ENCODE measurements around the gene TCAF1.

TCAF1 gene

DNA sequence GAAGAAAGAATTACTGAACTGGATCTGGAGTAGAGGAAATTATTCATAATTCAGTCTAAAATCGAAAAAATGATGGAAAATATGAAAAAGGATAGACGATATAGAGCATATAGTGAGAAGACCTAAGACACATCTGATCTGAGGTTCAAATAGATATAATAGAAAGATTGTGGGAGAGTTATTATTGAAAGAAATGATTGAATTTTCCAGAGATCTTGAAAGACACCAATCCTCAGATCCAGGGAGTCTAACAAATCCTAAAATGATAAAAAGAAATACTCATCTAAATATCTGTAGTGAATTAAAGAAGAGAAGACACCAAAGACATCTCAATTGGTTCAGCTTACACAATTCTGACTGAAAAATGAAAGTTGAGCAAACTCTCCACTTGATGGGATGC is 12.9 kb downstream of the TCAF1 start:
- TF ChIP-seq, protein P1, sequence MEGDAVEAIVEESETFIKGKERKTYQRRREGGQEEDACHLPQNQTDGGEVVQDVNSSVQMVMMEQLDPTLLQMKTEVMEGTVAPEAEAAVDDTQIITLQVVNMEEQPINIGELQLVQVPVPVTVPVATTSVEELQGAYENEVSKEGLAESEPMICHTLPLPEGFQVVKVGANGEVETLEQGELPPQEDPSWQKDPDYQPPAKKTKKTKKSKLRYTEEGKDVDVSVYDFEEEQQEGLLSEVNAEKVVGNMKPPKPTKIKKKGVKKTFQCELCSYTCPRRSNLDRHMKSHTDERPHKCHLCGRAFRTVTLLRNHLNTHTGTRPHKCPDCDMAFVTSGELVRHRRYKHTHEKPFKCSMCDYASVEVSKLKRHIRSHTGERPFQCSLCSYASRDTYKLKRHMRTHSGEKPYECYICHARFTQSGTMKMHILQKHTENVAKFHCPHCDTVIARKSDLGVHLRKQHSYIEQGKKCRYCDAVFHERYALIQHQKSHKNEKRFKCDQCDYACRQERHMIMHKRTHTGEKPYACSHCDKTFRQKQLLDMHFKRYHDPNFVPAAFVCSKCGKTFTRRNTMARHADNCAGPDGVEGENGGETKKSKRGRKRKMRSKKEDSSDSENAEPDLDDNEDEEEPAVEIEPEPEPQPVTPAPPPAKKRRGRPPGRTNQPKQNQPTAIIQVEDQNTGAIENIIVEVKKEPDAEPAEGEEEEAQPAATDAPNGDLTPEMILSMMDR (IDR thresholded peaks at IDR 0.05; ENCODE audit: low read depth, low read length), result no peak
- no peak for DNase-seq (ENCODE audit: extremely low read depth, low read depth)

DNA sequence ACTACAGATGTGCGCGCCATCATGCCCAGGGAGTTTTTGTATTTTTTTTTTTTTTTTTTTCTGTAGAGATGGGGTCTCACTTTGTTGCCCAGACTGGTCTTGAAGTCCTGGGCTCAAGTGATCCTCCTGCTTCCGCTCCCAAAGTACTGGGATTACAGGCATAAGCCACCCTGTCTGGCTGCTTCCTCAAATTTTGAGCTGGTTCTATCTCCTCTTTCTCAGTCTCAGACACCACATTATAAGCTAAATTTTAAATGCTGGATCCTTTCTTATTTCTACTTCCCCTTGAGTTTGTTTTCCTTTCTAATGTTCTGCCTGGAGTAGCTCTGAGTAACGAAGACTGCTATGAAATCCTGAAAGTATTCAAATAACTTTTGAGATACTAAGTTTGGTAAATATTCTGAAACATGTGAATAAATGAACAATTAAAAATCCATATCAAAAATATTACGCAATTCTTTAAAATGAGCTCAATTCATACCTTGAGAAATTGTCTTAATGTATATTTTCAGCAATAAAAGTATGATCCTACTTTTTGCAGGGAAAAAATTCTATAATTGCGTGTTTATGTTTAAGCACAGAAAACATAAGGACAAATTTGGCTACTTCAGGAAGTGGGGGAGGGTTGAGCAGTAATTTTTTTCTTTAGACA is 15.0 kb downstream of the TCAF1 start:
- DNase-seq (ENCODE audit: extremely low read depth, low read depth), result no peak
- TF ChIP-seq, protein P1 (IDR thresholded peaks at IDR 0.05; ENCODE audit: low read depth, low read length), result no peak

DNA sequence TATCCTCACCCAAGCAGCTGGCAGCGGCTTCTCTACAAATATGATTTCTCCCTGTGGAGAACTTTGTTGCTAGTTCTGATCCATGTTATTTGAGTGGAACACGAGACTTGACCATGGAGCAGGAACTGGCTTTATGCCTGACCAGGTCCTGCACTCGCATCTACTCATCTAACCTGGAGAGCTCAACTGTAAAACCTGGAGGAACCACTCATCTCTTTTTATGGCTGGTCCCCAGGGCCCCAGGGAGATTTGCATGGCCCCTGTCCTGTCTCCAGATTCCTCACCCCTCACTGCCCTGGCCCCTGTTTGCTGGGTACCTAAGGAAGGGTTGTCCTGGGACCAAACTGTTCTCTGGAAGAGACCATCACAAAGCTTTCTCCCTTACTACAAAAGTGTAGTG is 16.0 kb downstream of the TCAF1 start:
- TF ChIP-seq, protein P1 (IDR thresholded peaks at IDR 0.05; ENCODE audit: low read depth, low read length), result no peak
- no peak for DNase-seq (ENCODE audit: extremely low read depth, low read depth)

DNA sequence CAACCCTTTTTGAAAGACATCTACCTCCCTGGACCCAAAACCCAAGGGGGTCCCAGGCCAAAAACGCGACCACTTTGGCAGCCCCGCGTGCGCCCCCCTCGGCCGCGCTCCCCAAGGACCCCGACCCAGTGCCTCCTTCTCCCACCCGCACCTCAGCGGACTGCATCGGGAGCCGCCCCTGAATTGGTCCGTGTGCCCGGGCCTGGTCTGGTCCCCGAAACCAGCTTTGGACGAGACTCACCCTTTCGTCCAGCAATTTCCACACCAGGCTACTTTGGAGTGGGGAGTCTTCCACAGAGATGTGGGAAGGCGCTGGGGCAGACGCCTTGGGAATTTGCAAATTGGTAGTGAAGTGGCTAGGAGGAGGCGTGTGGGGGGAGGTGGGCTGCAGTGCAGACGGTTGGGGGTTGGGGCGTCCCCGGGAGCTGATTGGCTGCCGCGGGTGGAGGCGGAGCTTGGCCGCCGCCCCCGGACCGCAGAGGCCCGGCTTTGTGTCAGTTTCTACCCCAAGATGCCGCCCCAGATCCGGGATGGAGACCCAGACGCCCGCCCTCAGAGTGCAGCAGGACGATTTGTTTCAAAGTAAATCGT is 16.9 kb downstream of the TCAF1 start:
- no peak for DNase-seq (ENCODE audit: extremely low read depth, low read depth)
- TF ChIP-seq, protein P1 (IDR thresholded peaks at IDR 0.05; ENCODE audit: low read depth, low read length), result no peak

DNA sequence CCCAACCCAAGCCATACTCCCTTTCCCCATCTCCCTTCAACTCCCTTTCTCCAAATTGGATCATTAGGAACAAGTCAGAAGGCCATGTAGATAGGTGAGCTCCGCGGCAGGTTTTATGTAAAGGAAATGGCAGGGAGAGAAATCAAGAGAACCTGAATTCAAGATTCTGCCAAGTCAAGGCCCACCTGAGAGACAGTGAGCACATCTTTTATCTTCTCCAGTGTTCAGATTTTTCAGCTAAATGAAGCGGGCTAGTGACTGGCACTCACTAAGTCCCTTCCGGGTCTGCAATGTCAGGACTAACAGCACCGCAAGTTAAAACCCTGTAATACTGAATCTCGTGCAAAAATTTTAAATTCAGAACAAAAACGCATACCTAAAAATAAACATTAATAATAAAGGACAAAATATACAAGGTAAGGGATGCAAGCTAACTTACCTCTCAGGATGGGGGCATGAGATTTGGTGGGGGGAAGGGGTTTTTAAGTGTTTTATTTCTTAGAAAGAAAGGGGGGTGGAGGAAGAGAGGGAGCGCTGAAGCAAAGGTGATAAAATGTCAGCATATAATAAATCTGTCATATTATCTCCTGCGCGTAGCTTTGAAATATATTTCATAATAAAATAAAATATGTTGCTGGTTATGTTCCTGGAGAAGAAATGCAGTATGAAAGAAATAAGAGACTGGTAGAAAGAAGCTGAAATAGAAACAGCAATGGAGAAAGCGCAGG is 17.6 kb downstream of the TCAF1 start:
- TF ChIP-seq, protein P1 (IDR thresholded peaks at IDR 0.05; ENCODE audit: low read depth, low read length), result no peak
- no peak for DNase-seq (ENCODE audit: extremely low read depth, low read depth)

DNA sequence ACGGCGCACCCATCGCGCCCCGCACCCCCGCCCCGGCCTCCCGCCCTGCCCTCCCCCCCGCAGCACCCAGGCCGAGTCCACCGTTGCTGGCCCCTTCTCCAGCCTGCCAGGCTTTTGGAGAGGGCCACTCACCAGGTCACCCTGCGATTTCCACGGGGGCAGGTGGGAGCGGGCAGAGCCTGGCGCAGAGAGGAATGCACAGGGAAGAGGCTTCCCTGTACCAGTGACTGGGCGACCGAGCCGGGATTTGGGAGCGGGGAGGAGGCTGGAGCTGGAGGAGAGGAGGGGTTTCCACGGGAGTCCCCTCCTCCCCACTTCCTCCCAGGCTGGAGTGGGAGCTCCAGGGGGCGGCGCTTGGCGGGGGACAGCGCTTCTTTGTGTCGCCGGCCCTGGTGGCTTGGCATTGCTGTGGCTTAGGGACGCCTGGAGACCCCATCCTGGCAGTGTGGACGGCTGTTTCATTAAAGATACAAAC is 19.3 kb downstream of the TCAF1 start:
- no peak for DNase-seq (ENCODE audit: extremely low read depth, low read depth)
- TF ChIP-seq, protein P1 (IDR thresholded peaks at IDR 0.05; ENCODE audit: low read depth, low read length), result no peak

DNA sequence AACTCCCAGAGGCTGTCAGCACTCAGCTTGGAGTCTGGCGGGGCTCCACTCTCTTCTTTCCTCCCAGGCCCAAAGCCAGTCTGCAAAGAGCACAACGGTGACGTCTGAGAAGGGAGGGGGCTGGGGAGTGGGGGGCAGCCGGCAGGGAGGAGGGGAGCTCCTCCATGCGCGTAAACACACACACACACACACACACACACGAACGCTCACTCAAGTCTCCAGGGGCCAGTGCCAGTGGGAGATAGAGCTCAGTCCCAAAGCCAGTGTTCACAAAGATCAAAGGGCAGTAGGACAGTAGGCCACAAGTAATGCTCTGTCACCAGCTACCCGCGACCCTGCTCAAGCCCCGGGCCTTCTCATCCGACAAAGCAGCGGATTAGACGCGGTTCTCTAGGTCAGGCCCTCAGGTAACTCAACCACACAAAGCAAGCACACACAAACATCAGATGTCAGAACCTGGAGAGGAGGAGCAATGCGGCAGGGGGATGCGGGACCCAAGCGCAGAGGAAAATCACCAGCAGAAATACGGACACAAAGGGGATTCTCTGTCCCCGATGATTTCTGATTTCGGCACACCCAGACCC is 19.9 kb downstream of the TCAF1 start:
- TF ChIP-seq, protein P1 (IDR thresholded peaks at IDR 0.05; ENCODE audit: low read depth, low read length), result no peak
- no peak for DNase-seq (ENCODE audit: extremely low read depth, low read depth)

Measured in AG09319 (cell line).